Ascending aorta (tissue), 2 donors: ENCODE measurements around the gene BBX. TPM values are rescaled to one million over a fixed set of nuclear protein-coding genes. Genes with fewer than 3 reads are reported as not detected.

Source experiments
- DNase-seq, 2 donors: peaks; one replicate each; pipeline ENCODE4 v3.0.0-alpha.2; 2019; ENCODE audit warnings: low spot score in 2 of 2
- H3K27ac ChIP-seq, 2 donors: fragments of 200-600 bp; sonication (generic); one replicate each; pipeline ENCODE4 v1.5.1; 2016 to 2017; ENCODE audit warnings: mild to moderate bottlenecking in 1 of 2
- H3K27me3 ChIP-seq: fragments of 200-600 bp; sonication (generic); one replicate; pipeline ENCODE4 v1.5.1; 2017
- H3K36me3 ChIP-seq, 2 donors: fragments of 200-600 bp; sonication (generic); one replicate each; pipeline ENCODE4 v1.5.1; 2016
- H3K4me1 ChIP-seq, 2 donors: fragments of 200-600 bp; sonication (generic); one replicate each; pipeline ENCODE4 v1.5.1; 2016 to 2017; ENCODE audit warnings: mild to moderate bottlenecking in 1 of 2
- H3K4me3 ChIP-seq, 2 donors: fragments of 200-600 bp; sonication (generic); one replicate each; pipeline ENCODE4 v1.5.1; 2016 to 2017; ENCODE audit warnings: mild to moderate bottlenecking in 1 of 2
- H3K9me3 ChIP-seq, 2 donors: fragments of 200-600 bp; sonication (generic); one replicate each; pipeline ENCODE4 v1.5.1; 2016
- CTCF ChIP-seq, 3 experiments: fragments of 200-600 bp in 2 of 3; fragments of 450-650 bp in 1 of 3; sonication (generic) in 2 of 3; IDR thresholded peaks; one replicate each; pipeline ENCODE4 v1.5.1; 2016 to 2019; ENCODE audit warnings: antibody characterized with exemption in 3 of 3, mild to moderate bottlenecking in 1 of 3, moderate library complexity in 1 of 3
- intact Hi-C: fragments of 100-400 bp; cut with DNase I; formaldehyde crosslinking; loops from one replicate; pipeline ENCODE4 v1.15.1; 2023
- total RNA-seq: library from RNA; depleted of rRNA; stranded (reverse); fragments of >200 nt; gene quantifications from one replicate; pipeline ENCODE4 v1.1.0, GENCODE V29; 2016

Gene BBX
- total RNA-seq, 1 donor from 2014 or later: 18.0 TPM

- no peaks in the 10 kb centered on the region for H3K9me3 ChIP-seq
- no peak overlapping the region for H3K27ac ChIP-seq
- TF ChIP-seq CTCF (IDR thresholded peaks at IDR 0.05): no peak
- no peaks in the 10 kb centered on the region for H3K36me3 ChIP-seq
- H3K4me1 ChIP-seq: no peaks in the 10 kb centered on the region
- no peaks in the 10 kb centered on the region for H3K27me3 ChIP-seq
- H3K4me3 ChIP-seq: no peak overlapping the region
- intact Hi-C loops: no loop called here
- DNase-seq: no peak
Measured at GRCh38 chr3:107705046-107705445, 182.3 kb downstream of the BBX start.

GRCh38 chr3:107710851-107711250 lies 188.1 kb downstream of the BBX start:
- Histone ChIP-seq H3K4me3 (no peak overlapping the region), H3K4me1 (no peaks in the 10 kb centered on the region), H3K27me3 (no peaks in the 10 kb centered on the region), H3K27ac (no peak overlapping the region), H3K36me3 (peaks cover 0 to 3% of the 10 kb centered on the region in 2 donors), H3K9me3 (no peaks in the 10 kb centered on the region)
- intact Hi-C loops: no loop called here
- DNase-seq: no peak
- no peak for TF ChIP-seq CTCF (IDR thresholded peaks at IDR 0.05)

- intact Hi-C loops: no loop called here
- DNase-seq: no peak
- Histone ChIP-seq H3K4me3 (no peak overlapping the region), H3K27ac (no peak overlapping the region), H3K9me3 (no peaks in the 10 kb centered on the region), H3K4me1 (peaks cover 0 to 12% of the 10 kb centered on the region in 2 donors), H3K27me3 (no peaks in the 10 kb centered on the region), H3K36me3 (peaks cover 0 to 4% of the 10 kb centered on the region in 2 donors)
- no peak for TF ChIP-seq CTCF (IDR thresholded peaks at IDR 0.05)
Measured at GRCh38 chr3:107716734-107717133, 194.0 kb downstream of the BBX start.

GRCh38 chr3:107718547-107718946 lies 195.8 kb downstream of the BBX start:
- H3K36me3 ChIP-seq: peaks cover 0 to 4% of the 10 kb centered on the region in 2 donors
- H3K4me3 ChIP-seq: no peak overlapping the region
- no peak overlapping the region for H3K27ac ChIP-seq
- H3K27me3 ChIP-seq: no peaks in the 10 kb centered on the region
- no peak for TF ChIP-seq CTCF (IDR thresholded peaks at IDR 0.05)
- no peak for DNase-seq
- peaks cover 0 to 12% of the 10 kb centered on the region in 2 donors for H3K4me1 ChIP-seq
- H3K9me3 ChIP-seq: no peaks in the 10 kb centered on the region
- intact Hi-C loops: no loop called here

- Histone ChIP-seq H3K9me3 (no peaks in the 10 kb centered on the region), H3K4me1 (no peaks in the 10 kb centered on the region), H3K27me3 (no peaks in the 10 kb centered on the region), H3K27ac (no peak overlapping the region), H3K4me3 (no peak overlapping the region), H3K36me3 (peaks cover 0 to 17% of the 10 kb centered on the region in 2 donors)
- no peak for DNase-seq
- intact Hi-C loops: no loop called here
- no peak for TF ChIP-seq CTCF (IDR thresholded peaks at IDR 0.05)
Measured at GRCh38 chr3:107727102-107727501, 204.3 kb downstream of the BBX start.

- Histone ChIP-seq H3K27ac (no peak overlapping the region), H3K27me3 (no peaks in the 10 kb centered on the region), H3K9me3 (no peaks in the 10 kb centered on the region), H3K4me3 (no peak overlapping the region), H3K4me1 (no peaks in the 10 kb centered on the region), H3K36me3 (peaks cover 0 to 17% of the 10 kb centered on the region in 2 donors)
- intact Hi-C loops: no loop called here
- no peak for TF ChIP-seq CTCF (IDR thresholded peaks at IDR 0.05)
- DNase-seq: no peak
Measured at GRCh38 chr3:107729686-107730085, 206.9 kb downstream of the BBX start.
